ENCODE results near the gene FBXO21.
"Not testable (repeated sequence)": the region's sequence is repeated elsewhere in the genome, so short reads cannot be mapped to it uniquely, and the experiment has no call there.

The FBXO21 gene

GRCh38 chr12:117190210-117190781 lies at the start of gene FBXO21:
TSS of gene FBXO21 (minus strand) at chr12:117190470. CDS start at chr12:117190456, 14 bp downstream.
- DNase-seq (ENCODE audit: low read depth): peak; percentile 88

GRCh38 chr12:117236456-117237001 lies 46.3 kb upstream of the FBXO21 start:
- peak; percentile 53 for DNase-seq (ENCODE audit: low read depth)

- DNase-seq (ENCODE audit: low read depth): no peak
These were observed 45.0 kb upstream of the FBXO21 start for GRCh38 chr12:117235261-117235660.

GRCh38 chr12:117234441-117234840 lies 44.2 kb upstream of the FBXO21 start:
- DNase-seq (ENCODE audit: low read depth): no peak

- no peak for DNase-seq (ENCODE audit: low read depth)
These were observed 41.5 kb upstream of the FBXO21 start for GRCh38 chr12:117231750-117232149.

GRCh38 chr12:117228239-117228638 lies 38.0 kb upstream of the FBXO21 start:
- no peak for DNase-seq (ENCODE audit: low read depth)

- no peak for DNase-seq (ENCODE audit: low read depth)
These were observed 36.9 kb upstream of the FBXO21 start for GRCh38 chr12:117227000-117227653.

- no peak for DNase-seq (ENCODE audit: low read depth)
These were observed 36.2 kb upstream of the FBXO21 start for GRCh38 chr12:117226505-117226904.

GRCh38 chr12:117225179-117225578 lies 34.9 kb upstream of the FBXO21 start:
- no peak for DNase-seq (ENCODE audit: low read depth)

- not testable (repeated sequence) for DNase-seq (ENCODE audit: low read depth)
These were observed 30.7 kb upstream of the FBXO21 start for GRCh38 chr12:117220947-117221346.

GRCh38 chr12:117218149-117218548 lies 27.9 kb upstream of the FBXO21 start:
- DNase-seq (ENCODE audit: low read depth): no peak

GRCh38 chr12:117216686-117217085 lies 26.4 kb upstream of the FBXO21 start:
- no peak for DNase-seq (ENCODE audit: low read depth)

- DNase-seq (ENCODE audit: low read depth): no peak
These were observed 24.5 kb upstream of the FBXO21 start for GRCh38 chr12:117214797-117215196.

GRCh38 chr12:117213295-117213808 lies 23.1 kb upstream of the FBXO21 start:
- no peak for DNase-seq (ENCODE audit: low read depth)

- DNase-seq (ENCODE audit: low read depth): peak; percentile 45
These were observed 22.4 kb upstream of the FBXO21 start for GRCh38 chr12:117212563-117213190.

GRCh38 chr12:117210266-117210918 lies 20.1 kb upstream of the FBXO21 start:
- DNase-seq (ENCODE audit: low read depth): no peak

GRCh38 chr12:117209626-117210025 lies 19.4 kb upstream of the FBXO21 start:
- DNase-seq (ENCODE audit: low read depth): no peak

GRCh38 chr12:117208811-117209455 lies 18.7 kb upstream of the FBXO21 start:
- DNase-seq (ENCODE audit: low read depth): no peak

GRCh38 chr12:117208206-117208605 lies 17.9 kb upstream of the FBXO21 start:
- no peak for DNase-seq (ENCODE audit: low read depth)

- DNase-seq (ENCODE audit: low read depth): no peak
These were observed 17.4 kb upstream of the FBXO21 start for GRCh38 chr12:117207675-117208074.

GRCh38 chr12:117202556-117202955 lies 12.3 kb upstream of the FBXO21 start:
- no peak for DNase-seq (ENCODE audit: low read depth)

GRCh38 chr12:117202033-117202432 lies 11.8 kb upstream of the FBXO21 start:
- DNase-seq (ENCODE audit: low read depth): no peak
